Stomach smooth muscle (tissue), 2 donors: Measurements from ENCODE around the gene TDRD10.
A peak's percentile ranks its signal among the peaks of the same experiment; 100 is the strongest.

Experiments
- H3K27ac ChIP-seq: one replicate; pipeline ENCODE4 v1.7.0; 2013; ENCODE audit warnings: mild to moderate bottlenecking, low read length, inconsistent platforms
- H3K27me3 ChIP-seq, 2 donors: one replicate each; pipeline ENCODE4 v1.7.0; 2013; ENCODE audit warnings: low read length in 2 of 2; ENCODE audit not compliant: insufficient read depth in 2 of 2, control insufficient read depth in 1 of 2
- H3K36me3 ChIP-seq, 2 donors: one replicate each; pipeline ENCODE4 v1.7.0; 2013; ENCODE audit warnings: low read length in 2 of 2; ENCODE audit not compliant: control insufficient read depth in 2 of 2, insufficient read depth in 2 of 2
- H3K4me1 ChIP-seq: one replicate; pipeline ENCODE4 v1.7.0; 2013; ENCODE audit warnings: low read length; ENCODE audit not compliant: control insufficient read depth, insufficient read depth
- H3K4me3 ChIP-seq, 2 donors: one replicate each; pipeline ENCODE4 v1.7.0; 2013; ENCODE audit warnings: low read length in 2 of 2
- H3K9ac ChIP-seq, 2 donors: one replicate each; pipeline ENCODE4 v1.7.0; 2013; ENCODE audit warnings: low read length in 2 of 2, mild to moderate bottlenecking in 1 of 2
- H3K9me3 ChIP-seq, 2 donors: one replicate each; pipeline ENCODE4 v1.7.0; 2013; ENCODE audit warnings: low read length in 2 of 2; ENCODE audit not compliant: control insufficient read depth in 2 of 2
- donor health status: healthy.
- donor health status: Pancreatic carcinoma.

Gene TDRD10

GRCh38 chr1:154502066-154502743 is at the start of gene TDRD10, which contains the start of gene SHE:
TDRD10 (plus strand) TSS chr1:154502219; CDS start chr1:154506904, 4,685 bp downstream.
SHE (minus strand) TSS chr1:154502412; CDS start chr1:154502026, 386 bp downstream.
- peaks cover 28 to 39% of the 10 kb centered on the region in 2 donors for H3K27me3 ChIP-seq
- no peak within 1 kb of the TSS for H3K27ac ChIP-seq
- H3K4me3 ChIP-seq: peak within 1 kb of the TSS; percentile 26 to 70

GRCh38 chr1:154453161-154453560 is 48.9 kb upstream of the TDRD10 start:
- Histone ChIP-seq H3K9ac (no peak overlapping the region), H3K27me3 (no peaks in the 10 kb centered on the region), H3K27ac (no peak overlapping the region), H3K9me3 (no peaks in the 10 kb centered on the region), H3K4me3 (no peak overlapping the region), H3K4me1 (peaks cover 6% of the 10 kb centered on the region), H3K36me3 (peaks cover 53% of the 10 kb centered on the region in 2 donors)

More at GRCh38 chr1:154502066-154502743, at the start of gene TDRD10, which contains the start of gene SHE:
- peaks cover 0 to 6% of the 10 kb centered on the region in 2 donors for H3K9me3 ChIP-seq
- peaks cover 10% of the 10 kb centered on the region for H3K4me1 ChIP-seq
- no peaks in the 10 kb centered on the region for H3K36me3 ChIP-seq
- H3K9ac ChIP-seq: peak within 1 kb of the TSS in 1 of 2 donors; percentile 36

- H3K36me3 ChIP-seq: peaks cover 49 to 50% of the 10 kb centered on the region in 2 donors
- no peak overlapping the region for H3K9ac ChIP-seq
- H3K4me1 ChIP-seq: peaks cover 6% of the 10 kb centered on the region
- H3K27me3 ChIP-seq: no peaks in the 10 kb centered on the region
- no peak overlapping the region for H3K27ac ChIP-seq
- H3K9me3 ChIP-seq: no peaks in the 10 kb centered on the region
- no peak overlapping the region for H3K4me3 ChIP-seq
Observed at GRCh38 chr1:154453574-154454352, 48.3 kb upstream of the TDRD10 start.

- H3K4me3 ChIP-seq: no peak overlapping the region
- peaks cover 6% of the 10 kb centered on the region for H3K4me1 ChIP-seq
- H3K27me3 ChIP-seq: no peaks in the 10 kb centered on the region
- no peak overlapping the region for H3K9ac ChIP-seq
- H3K27ac ChIP-seq: no peak overlapping the region
- H3K36me3 ChIP-seq: peaks cover 48 to 50% of the 10 kb centered on the region in 2 donors
- no peaks in the 10 kb centered on the region for H3K9me3 ChIP-seq
Observed at GRCh38 chr1:154454386-154455120, 47.5 kb upstream of the TDRD10 start.

- Histone ChIP-seq H3K4me1 (peaks cover 6% of the 10 kb centered on the region), H3K27me3 (no peaks in the 10 kb centered on the region), H3K9ac (no peak overlapping the region), H3K36me3 (peaks cover 40 to 41% of the 10 kb centered on the region in 2 donors), H3K27ac (no peak overlapping the region), H3K4me3 (no peak overlapping the region), H3K9me3 (no peaks in the 10 kb centered on the region)
Observed at GRCh38 chr1:154456631-154457030, 45.4 kb upstream of the TDRD10 start.

- Histone ChIP-seq H3K4me3 (no peak overlapping the region), H3K4me1 (peaks cover 9% of the 10 kb centered on the region), H3K27ac (no peak overlapping the region), H3K27me3 (no peaks in the 10 kb centered on the region), H3K9me3 (no peaks in the 10 kb centered on the region), H3K36me3 (peaks cover 24 to 28% of the 10 kb centered on the region in 2 donors), H3K9ac (no peak overlapping the region)
Observed at GRCh38 chr1:154459080-154459479, 42.9 kb upstream of the TDRD10 start.

GRCh38 chr1:154460695-154461260 is 41.2 kb upstream of the TDRD10 start:
- Histone ChIP-seq H3K9ac (no peak overlapping the region), H3K27me3 (no peaks in the 10 kb centered on the region), H3K27ac (no peak overlapping the region), H3K4me3 (no peak overlapping the region), H3K4me1 (peaks cover 9% of the 10 kb centered on the region), H3K9me3 (no peaks in the 10 kb centered on the region), H3K36me3 (peaks cover 15 to 26% of the 10 kb centered on the region in 2 donors)

GRCh38 chr1:154463512-154463990 is 38.5 kb upstream of the TDRD10 start:
- Histone ChIP-seq H3K36me3 (peaks cover 4 to 22% of the 10 kb centered on the region in 2 donors), H3K9me3 (no peaks in the 10 kb centered on the region), H3K4me3 (no peak overlapping the region), H3K27ac (peak overlapping the region; percentile 41), H3K9ac (no peak overlapping the region), H3K4me1 (peaks cover 16% of the 10 kb centered on the region), H3K27me3 (no peaks in the 10 kb centered on the region)

GRCh38 chr1:154465621-154466195 is 36.3 kb upstream of the TDRD10 start:
- Histone ChIP-seq H3K4me1 (peaks cover 20% of the 10 kb centered on the region), H3K9ac (peak overlapping the region in 1 of 2 donors; percentile 13), H3K27me3 (no peaks in the 10 kb centered on the region), H3K36me3 (peaks cover 4 to 27% of the 10 kb centered on the region in 2 donors), H3K9me3 (no peaks in the 10 kb centered on the region), H3K4me3 (no peak overlapping the region), H3K27ac (peak overlapping the region; percentile 6)

- H3K9ac ChIP-seq: no peak overlapping the region
- H3K4me3 ChIP-seq: no peak overlapping the region
- peaks cover under 1 to 24% of the 10 kb centered on the region in 2 donors for H3K36me3 ChIP-seq
Observed at GRCh38 chr1:154466206-154466605, 35.8 kb upstream of the TDRD10 start.

More at GRCh38 chr1:154466206-154466605, 35.8 kb upstream of the TDRD10 start:
- Histone ChIP-seq H3K4me1 (peaks cover 20% of the 10 kb centered on the region), H3K27me3 (no peaks in the 10 kb centered on the region), H3K9me3 (no peaks in the 10 kb centered on the region), H3K27ac (no peak overlapping the region)
